HG02981 (cell line): ENCODE measurements around the gene RNF227.

Source experiments
- ATAC-seq: cut with Tn5 transposase; IDR thresholded peaks from one replicate; pipeline ENCODE4 v1.9.1; 2021; ENCODE audit warnings: mild to moderate bottlenecking, moderate library complexity; ENCODE audit not compliant: unreplicated experiment

Gene RNF227

DNA sequence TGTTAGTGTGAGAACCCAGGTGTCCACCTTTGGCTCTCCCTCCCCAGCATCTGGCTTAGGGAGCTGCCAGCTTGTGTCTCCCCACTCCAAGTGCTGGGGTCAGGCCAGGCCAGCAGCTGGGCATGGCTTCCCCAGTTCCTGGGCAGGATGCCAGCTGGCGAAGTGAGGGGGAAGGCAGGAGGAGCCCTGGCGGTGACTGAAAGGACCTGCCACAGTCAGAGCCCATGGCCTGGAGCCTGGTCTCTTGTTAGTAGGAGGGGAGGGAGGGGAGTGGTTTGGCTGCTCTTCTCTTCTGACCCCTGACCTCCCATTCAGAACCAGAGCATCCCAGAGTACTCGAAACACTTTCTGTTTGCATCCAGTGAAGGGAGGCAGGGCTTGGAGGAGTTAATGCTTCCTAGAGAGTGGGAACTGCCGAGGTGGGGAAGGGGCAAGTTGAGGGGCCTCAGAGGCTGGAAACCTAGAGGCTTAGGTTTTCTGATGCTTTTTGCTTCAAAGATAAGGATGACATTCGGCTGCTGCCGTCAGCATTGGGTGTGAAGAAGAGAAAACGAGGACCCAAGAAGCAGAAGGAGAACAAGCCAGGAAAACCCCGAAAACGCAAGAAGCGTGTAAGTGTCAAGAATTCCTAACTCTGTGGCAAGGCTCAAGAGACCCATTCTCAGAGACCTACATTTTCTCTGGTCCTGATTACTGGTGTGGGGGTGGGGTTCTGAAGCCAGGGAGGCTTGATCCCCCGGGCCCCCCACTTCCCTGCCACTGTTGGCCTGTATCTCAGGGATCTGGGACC is 26.7 kb downstream of the RNF227 start:
- ATAC-seq, result no peak

DNA sequence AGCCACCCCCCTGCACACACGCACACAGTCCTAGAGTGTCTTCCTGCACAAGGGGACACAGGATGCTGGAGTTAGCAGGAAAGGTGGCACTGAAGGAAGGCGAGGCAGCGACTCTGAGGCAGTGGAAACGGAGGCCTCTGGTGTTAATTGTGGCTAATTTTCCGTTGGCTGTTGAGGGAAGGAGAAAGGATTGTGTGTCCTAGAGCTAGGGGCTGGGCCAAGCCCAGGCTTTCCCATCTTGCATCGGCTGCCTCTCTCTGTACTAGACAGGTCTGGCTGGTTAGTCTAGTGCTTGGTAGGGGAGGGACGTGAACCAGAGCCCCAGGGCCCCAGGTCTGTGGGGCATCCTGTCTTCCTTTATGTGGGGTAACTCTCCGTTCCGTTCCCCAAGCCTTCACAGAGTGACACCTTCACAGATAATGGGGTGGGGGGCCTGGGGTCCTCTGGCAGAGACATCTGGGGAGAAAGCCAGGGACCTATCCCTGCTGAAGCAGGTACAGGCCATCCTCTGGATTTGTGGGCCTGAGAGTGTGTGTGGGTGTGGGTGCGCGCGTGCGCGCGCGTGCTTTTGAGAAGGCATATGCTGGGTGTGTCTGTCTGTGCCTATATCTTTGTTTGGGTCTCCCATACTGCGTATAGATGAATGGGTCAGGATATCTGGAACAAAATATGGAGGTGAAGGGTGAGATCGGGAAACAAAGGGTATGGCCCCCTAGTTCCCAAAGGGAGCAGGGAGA is 27.7 kb downstream of the RNF227 start, which contains the start of gene CHD3:
Gene CHD3 (plus strand): TSS at position 606 of the 737 bp plus-strand sequence. CDS start 212 bp downstream, outside the sequence.
- ATAC-seq, result no peak

DNA sequence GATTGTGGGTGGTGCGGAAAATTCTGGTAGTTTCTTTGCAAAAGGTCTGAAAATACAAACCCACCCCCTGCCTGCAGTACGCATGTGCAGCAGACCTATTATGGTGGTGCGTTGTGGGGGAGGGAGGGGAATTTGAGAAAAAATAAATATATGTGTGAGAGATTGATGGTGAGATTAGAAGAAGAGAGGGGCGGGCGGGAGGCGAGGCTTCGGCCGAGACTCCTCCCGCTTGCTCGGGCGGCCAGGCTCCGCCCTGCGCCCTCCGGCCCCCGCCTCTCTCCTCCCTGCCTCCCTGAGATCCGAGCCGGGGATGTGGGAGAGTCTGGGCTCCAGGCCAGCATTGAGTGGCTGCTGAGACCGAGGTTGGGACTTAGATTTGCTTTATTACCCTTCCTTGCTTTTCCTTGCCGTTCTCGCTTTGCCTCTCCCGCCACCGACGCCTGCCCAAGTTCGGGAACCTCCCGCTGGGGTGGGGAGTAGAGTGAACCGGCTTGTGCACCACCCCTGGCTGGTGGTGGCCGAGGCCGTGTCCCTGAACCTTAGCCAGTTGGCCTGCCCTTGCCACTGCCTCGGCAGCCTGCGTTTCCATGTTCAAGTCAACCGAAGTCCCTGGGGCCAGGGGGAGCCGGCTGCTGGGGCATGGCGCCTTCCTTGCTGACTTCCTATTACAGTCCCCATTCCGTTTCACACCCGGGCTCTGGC is 28.5 kb downstream of the RNF227 start:
- peak; percentile 53 for ATAC-seq

GRCh38 chr17:7887038-7887481 is 29.0 kb downstream of the RNF227 start:
- no peak for ATAC-seq

- ATAC-seq, result no peak
Observed at GRCh38 chr17:7886227-7887037, 29.7 kb downstream of the RNF227 start.

DNA sequence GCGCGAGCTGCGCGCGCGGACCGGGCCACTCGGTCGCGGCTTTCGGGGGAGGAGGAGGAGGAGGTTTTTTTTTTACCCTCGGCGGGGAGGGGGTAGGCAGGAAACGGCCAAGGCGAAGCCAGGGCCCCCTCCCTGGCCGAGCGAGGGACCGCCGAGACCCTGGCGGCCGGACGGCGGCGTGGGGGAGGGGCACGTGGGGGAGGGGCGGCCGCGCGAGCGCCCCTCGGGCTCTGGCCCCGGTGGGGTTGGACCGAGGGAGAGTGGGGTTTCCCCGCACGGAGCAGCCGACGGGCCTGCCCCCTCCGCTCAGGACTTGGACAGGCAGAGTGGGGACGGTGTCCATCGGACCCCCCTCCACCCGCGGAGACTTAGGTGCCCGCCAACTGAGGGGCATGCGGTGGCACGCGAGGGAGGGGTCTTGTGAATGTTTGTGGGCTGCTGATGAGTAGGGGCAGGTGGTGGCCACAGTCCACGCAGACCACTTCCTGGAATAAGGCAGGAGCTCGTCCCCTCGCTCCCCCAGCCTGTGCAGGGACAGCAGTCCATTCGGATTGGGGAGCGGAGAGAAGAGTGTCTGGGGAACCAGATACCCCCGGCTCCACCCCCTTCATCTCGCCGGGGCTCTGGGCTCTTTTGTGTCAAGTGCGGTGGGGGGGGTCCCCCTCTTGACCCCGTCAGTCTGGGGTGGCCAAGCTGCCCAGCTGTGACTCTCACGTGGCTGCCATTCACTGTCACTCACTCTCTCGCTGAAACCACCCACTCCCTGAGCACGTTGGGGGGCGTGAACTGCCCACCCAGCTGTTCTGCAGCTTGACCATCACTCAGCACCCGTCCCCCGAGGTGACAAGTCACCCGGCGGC is 30.5 kb downstream of the RNF227 start:
- ATAC-seq, result no peak

GRCh38 chr17:7884581-7885366 is 31.3 kb downstream of the RNF227 start:
- no peak for ATAC-seq

- ATAC-seq, result no peak
Observed at GRCh38 chr17:7883781-7884386, 32.2 kb downstream of the RNF227 start.

DNA sequence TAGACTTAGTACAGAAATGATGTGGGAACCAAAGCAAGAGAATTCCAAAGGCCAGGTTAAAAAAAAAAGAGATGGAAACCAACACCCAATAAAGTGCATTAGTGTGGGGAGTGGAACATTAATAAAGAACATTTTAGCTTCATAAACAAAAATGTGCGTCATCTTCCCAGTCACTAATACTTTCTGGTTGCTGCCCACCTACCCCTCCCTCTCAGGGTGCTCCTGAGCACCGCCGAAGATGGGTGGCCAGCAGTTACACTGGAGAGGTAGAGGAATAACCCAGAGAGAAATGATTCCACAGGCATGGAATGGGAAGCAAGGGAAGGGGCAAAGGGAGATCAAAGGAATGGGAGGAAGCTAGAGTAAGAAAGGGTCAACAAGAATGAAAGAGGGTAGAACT is 33.5 kb downstream of the RNF227 start:
- no peak for ATAC-seq

DNA sequence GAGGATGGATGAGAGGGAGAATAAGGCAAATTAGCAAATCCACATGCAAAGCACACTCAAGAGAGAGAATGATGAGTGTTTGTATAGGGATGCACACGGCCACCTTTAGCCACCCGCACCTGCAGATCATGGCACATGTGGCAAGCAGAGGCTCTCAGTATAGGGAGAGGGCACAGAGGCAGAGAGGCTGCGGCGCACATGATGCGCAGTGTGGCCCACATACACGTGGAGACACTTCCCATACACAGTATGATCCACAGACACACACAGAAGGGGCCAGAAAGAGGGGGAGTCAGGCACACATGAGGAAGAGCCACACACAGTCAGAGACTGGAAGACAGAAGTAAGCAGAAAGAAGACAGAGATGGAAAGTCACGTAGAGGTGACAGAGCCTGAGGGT is 34.0 kb downstream of the RNF227 start:
- no peak for ATAC-seq

GRCh38 chr17:7881276-7882054 is 34.6 kb downstream of the RNF227 start:
- no peak for ATAC-seq

GRCh38 chr17:7880076-7880868 is 35.8 kb downstream of the RNF227 start:
- ATAC-seq, result no peak

- no peak for ATAC-seq
Observed at GRCh38 chr17:7878234-7878633, 37.9 kb downstream of the RNF227 start.

- no peak for ATAC-seq
Observed at GRCh38 chr17:7875804-7876370, 40.2 kb downstream of the RNF227 start.

DNA sequence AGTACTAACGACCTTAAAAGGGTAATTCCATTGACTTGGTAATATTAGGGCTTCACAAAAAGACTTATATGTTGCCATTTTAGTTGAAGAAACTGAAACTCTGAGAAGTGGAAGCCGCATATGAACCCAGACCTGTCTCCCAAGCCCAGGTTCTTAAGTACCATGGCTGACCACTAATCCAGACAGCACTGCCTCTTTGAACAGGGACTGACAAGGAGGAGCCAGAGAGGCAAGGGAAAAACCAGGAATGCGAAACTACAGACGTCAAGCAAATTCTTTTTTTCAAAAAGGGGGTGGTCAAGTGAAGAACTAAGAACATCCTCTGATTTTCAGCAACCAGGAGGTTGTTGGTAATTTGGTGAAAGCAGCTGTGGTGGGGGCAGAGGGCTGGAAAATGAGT is 43.0 kb downstream of the RNF227 start:
- ATAC-seq, result no peak

DNA sequence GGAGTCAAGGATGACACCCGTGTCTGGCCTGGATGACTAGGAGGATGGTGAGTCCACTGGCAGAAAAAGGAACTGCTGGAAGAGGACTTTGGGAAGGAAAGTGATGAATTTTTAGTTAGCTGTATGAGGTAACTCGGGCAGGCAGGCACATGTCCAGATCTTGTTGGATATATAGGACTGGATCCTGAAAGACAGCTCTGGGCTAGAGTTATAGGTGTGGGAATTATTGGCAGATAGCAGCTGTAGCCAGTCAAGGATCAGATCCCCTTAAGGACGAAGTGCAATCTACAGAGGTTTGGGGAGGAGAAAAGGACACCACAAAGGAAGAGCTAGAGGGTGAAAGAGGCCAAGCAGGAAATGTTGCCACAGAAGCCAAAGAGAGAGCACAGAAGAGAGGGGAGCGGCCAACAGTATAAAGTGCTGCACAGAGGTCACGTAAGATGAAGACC is 48.2 kb downstream of the RNF227 start:
- ATAC-seq, result no peak
